Lower lobe of right lung (tissue), 2 donors: Measurements from ENCODE around the gene PCDH9. TPM values are rescaled to one million over a fixed set of nuclear protein-coding genes. Genes with fewer than 3 reads are reported as not detected.

Experiments used
- ATAC-seq, 2 donors: fragments of 200-7000 bp; cut with Tn5 transposase; one replicate each; pipeline ENCODE4 v1.9.1; 2020 to 2022; ENCODE audit warnings: mild to moderate bottlenecking in 2 of 2, moderate library complexity in 2 of 2
- DNase-seq: peaks from one replicate; pipeline ENCODE4 v3.0.0-alpha.2; 2020
- H3K27ac ChIP-seq: fragments of 200-600 bp; one replicate; pipeline ENCODE4 v1.8.0; 2022
- H3K27me3 ChIP-seq: fragments of 200-600 bp; one replicate; pipeline ENCODE4 v1.8.0; 2022; ENCODE audit warnings: low read depth
- H3K36me3 ChIP-seq: fragments of 200-600 bp; one replicate; pipeline ENCODE4 v1.8.0; 2022; ENCODE audit warnings: mild to moderate bottlenecking
- H3K4me1 ChIP-seq: fragments of 200-600 bp; one replicate; pipeline ENCODE4 v1.8.0; 2022
- H3K4me3 ChIP-seq: fragments of 200-600 bp; one replicate; pipeline ENCODE4 v1.8.0; 2022; ENCODE audit warnings: mild to moderate bottlenecking
- H3K9me3 ChIP-seq: fragments of 200-600 bp; one replicate; pipeline ENCODE4 v1.8.0; 2022
- intact Hi-C: fragments of 100-400 bp; cut with DNase I; formaldehyde crosslinking; loops from one replicate; pipeline ENCODE4 v1.11.0; 2022
- total RNA-seq: library from RNA; stranded (reverse); fragmentation: NEBNext Ultra II Directional; extraction: Animal tissue kit (Norgen Biotek cat#: 25700); gene quantifications from one replicate; pipeline ENCODE4 v1.2.1, GENCODE V29; 2021
- TF ChIP-seq, protein P1 (sequence below): fragments of 200-600 bp; IDR thresholded peaks from one replicate; pipeline ENCODE4 v1.8.0; 2022; ENCODE audit warnings: antibody characterized with exemption, mild to moderate bottlenecking
- donor health status: DM: no; HTN: yes; CAD: no; lungs with severe emphysema.

Gene PCDH9
- total RNA-seq, 1 donor from 2014 or later, result 8.9 TPM

DNA sequence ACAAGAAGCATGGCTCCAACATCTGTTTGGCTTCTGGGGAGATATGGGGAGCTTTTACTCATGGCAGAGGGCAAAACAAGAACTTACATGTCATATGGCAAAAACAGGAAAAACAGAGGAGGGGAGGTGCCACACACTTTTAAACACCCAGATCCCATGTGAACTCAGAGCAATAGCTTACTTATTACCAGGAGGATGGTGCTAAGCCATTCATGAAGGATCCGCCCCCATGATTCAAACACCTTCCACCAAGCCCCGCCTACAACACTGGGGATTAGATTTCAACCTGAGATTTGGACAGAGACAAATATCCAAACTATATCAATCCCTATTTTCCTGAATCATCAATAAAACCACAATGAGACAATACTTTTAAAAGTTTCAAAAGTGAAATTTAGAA is 712.1 kb downstream of the PCDH9 start:
- no peaks in the 10 kb centered on the region for H3K27me3 ChIP-seq
- no peaks in the 10 kb centered on the region for H3K36me3 ChIP-seq
- no peaks in the 10 kb centered on the region for H3K9me3 ChIP-seq
- DNase-seq (no peak), ATAC-seq (no peak)
- H3K27ac ChIP-seq, result no peak overlapping the region
- TF ChIP-seq, protein P1, sequence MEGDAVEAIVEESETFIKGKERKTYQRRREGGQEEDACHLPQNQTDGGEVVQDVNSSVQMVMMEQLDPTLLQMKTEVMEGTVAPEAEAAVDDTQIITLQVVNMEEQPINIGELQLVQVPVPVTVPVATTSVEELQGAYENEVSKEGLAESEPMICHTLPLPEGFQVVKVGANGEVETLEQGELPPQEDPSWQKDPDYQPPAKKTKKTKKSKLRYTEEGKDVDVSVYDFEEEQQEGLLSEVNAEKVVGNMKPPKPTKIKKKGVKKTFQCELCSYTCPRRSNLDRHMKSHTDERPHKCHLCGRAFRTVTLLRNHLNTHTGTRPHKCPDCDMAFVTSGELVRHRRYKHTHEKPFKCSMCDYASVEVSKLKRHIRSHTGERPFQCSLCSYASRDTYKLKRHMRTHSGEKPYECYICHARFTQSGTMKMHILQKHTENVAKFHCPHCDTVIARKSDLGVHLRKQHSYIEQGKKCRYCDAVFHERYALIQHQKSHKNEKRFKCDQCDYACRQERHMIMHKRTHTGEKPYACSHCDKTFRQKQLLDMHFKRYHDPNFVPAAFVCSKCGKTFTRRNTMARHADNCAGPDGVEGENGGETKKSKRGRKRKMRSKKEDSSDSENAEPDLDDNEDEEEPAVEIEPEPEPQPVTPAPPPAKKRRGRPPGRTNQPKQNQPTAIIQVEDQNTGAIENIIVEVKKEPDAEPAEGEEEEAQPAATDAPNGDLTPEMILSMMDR, result no peak
- H3K4me3 ChIP-seq, result no peak overlapping the region
- no peaks in the 10 kb centered on the region for H3K4me1 ChIP-seq
- intact Hi-C loops, result no loop called here

DNA sequence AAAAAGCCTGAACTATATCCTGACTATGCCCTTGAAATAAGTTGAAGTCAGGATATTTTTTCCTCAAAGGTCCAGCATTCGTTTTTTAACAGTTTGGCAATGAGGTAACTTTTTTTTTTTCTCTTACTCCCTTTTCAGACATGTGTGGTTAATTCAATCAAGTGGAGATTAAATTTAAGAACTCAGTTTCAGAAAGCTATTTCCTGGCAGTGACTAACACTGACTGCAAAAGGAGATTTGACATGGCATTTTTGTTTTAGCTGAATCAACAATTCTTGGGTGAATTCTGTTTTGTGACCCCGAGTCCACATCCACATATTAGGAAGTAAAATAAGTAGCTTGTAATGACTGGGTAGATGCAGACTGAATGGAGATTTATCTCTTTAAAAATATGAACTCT is 716.4 kb downstream of the PCDH9 start:
- TF ChIP-seq, protein P1, result no peak
- intact Hi-C loops, result no loop called here
- ATAC-seq, result no peak
- no peaks in the 10 kb centered on the region for H3K9me3 ChIP-seq
- no peak overlapping the region for H3K27ac ChIP-seq
- H3K36me3 ChIP-seq, result no peaks in the 10 kb centered on the region
- no peaks in the 10 kb centered on the region for H3K4me1 ChIP-seq
- no peaks in the 10 kb centered on the region for H3K27me3 ChIP-seq
- no peak overlapping the region for H3K4me3 ChIP-seq
- DNase-seq, result no peak

DNA sequence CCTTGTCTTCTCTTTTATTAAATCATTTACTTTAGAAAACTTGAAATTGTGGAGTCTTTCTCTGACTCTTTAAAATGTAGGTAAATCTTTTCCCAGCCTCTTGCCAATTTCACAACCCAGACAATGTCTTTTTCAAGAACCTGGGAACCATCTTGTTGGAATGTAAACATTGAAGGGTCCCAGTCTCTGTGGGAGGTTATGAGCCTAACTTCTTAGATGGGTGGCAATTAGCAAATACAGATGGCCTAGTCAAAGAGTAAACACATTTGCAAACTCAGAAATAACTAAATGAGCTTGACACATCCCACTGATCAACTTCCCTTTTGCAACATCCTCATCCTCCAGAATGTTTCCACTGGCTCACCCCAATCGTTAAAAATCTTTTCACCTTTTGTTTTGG is 721.0 kb downstream of the PCDH9 start:
- Histone ChIP-seq H3K27ac (no peak overlapping the region), H3K27me3 (no peaks in the 10 kb centered on the region), H3K9me3 (no peaks in the 10 kb centered on the region), H3K4me3 (no peak overlapping the region), H3K36me3 (no peaks in the 10 kb centered on the region), H3K4me1 (no peaks in the 10 kb centered on the region)
- intact Hi-C loops, result no loop called here
- TF ChIP-seq, protein P1, result no peak
- DNase-seq (no peak), ATAC-seq (no peak)

DNA sequence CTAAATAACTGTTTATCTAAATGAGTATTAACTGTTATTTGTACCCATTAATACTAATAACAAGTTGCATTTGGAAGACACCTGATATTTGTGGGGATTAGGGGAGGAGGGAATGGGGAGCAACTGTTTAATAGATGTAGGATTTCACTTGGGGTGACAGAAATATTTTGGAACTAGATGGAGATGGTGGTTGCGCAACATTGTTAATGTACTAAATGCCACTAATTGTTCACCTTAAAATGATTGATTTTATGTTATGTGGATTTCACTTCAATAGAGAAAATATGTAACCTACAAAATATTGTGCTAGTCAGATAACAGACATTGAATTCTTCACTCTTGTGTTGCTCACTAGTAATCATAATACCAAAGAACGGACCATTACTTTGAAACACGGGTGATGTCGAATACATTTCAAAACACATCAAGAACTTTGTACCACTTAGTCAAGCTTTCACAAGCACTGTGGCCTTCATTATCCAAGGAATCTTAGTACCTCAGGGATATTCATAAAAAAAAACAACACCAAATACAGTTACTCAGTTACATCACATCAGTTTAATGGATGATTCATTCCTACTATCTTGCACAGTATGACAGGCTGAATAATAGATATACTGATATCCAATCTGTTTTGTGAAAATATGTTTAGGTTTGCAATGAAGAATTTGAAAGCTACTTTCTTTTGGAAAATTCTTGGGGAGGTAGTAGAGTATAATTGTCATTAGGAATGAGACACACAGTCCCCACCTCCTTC is 721.8 kb downstream of the PCDH9 start:
- Histone ChIP-seq H3K4me1 (no peaks in the 10 kb centered on the region), H3K27me3 (no peaks in the 10 kb centered on the region), H3K27ac (no peak overlapping the region), H3K4me3 (no peak overlapping the region), H3K9me3 (no peaks in the 10 kb centered on the region), H3K36me3 (no peaks in the 10 kb centered on the region)
- TF ChIP-seq, protein P1, result no peak
- ATAC-seq (no peak), DNase-seq (no peak)
- intact Hi-C loops, result no loop called here

DNA sequence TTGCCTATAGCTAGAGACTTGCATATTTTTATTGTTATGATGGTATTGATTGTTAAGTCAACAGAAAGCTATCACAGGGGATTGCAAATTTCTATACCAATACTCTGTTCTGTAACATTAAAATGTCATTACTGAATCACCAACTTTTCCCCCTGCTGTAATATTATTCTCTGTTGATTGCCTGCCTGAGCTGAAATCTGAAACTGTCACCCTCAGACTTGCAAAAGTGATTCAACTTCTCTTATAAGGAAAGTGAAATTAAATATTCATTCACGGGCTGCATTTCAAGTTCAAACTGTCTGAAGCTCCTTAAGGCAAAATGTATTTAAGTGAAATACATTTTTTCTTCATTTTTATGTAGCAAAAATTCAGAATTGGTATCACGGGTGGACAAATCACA is 723.2 kb downstream of the PCDH9 start:
- Histone ChIP-seq H3K9me3 (no peaks in the 10 kb centered on the region), H3K36me3 (no peaks in the 10 kb centered on the region), H3K4me3 (no peak overlapping the region), H3K4me1 (no peaks in the 10 kb centered on the region), H3K27me3 (no peaks in the 10 kb centered on the region), H3K27ac (no peak overlapping the region)
- no peak for ATAC-seq
- TF ChIP-seq, protein P1, result no peak
- DNase-seq, result no peak
- intact Hi-C loops, result no loop called here
